IMR-90 (cell line): ENCODE measurements around the gene PAAF1. TPM values are rescaled to one million over a fixed set of nuclear protein-coding genes. Genes with fewer than 3 reads are reported as not detected.

Experiments used
- ATAC-seq: fragments of 200-7000 bp; cut with Tn5 transposase; 2 replicates; pipeline ENCODE4 v1.9.1; 2020; ENCODE audit warnings: low read depth, mild to moderate bottlenecking, moderate library complexity
- BruUV-seq: library from RNA; stranded (reverse); fragments of 400-500 nt; replicated peaks from 2 replicates; lab custom pipeline; 2021; lab: Mats Ljungman, UMichigan
- CTCF ChIA-PET: fragments of 300-600 bp; formaldehyde crosslinking; extraction: SDS; loops from one replicate; lab custom pipeline; 2021; ENCODE audit warnings: antibody characterized with exemption; lab: Yijun Ruan, JAX
- POLR2A ChIA-PET: fragments of 300-600 bp; sonication (Branson Sonifier 250); formaldehyde crosslinking; loops from one replicate; lab custom pipeline; 2022; ENCODE audit warnings: antibody characterized with exemption; ENCODE audit not compliant: unreplicated experiment; lab: Charles Lee
- DNase-seq: peaks from one replicate; pipeline ENCODE4 v3.0.0; 2013
- H2AFZ ChIP-seq: replicated peaks from 2 replicates; pipeline ENCODE3; 2013; ENCODE audit warnings: low read length, mild to moderate bottlenecking; ENCODE audit not compliant: poor library complexity
- H2AK5ac ChIP-seq: 2 replicates; pipeline ENCODE4 v1.6.1; 2013; ENCODE audit warnings: low read depth, low read length, inconsistent platforms
- H2AK9ac ChIP-seq: replicated peaks from 2 replicates; pipeline ENCODE3; 2013; ENCODE audit warnings: mild to moderate bottlenecking, low read depth, low read length, moderate library complexity; ENCODE audit not compliant: poor library complexity
- H2BK120ac ChIP-seq: 2 replicates; pipeline ENCODE4 v1.6.1; 2013; ENCODE audit warnings: low read depth, low read length, inconsistent platforms
- H2BK15ac ChIP-seq: 3 replicates; pipeline ENCODE4 v1.6.1; 2013; ENCODE audit warnings: low read depth, low read length, inconsistent platforms
- H2BK20ac ChIP-seq: 2 replicates; pipeline ENCODE4 v1.6.1; 2013; ENCODE audit warnings: low read depth, mild to moderate bottlenecking, inconsistent platforms, low read length, moderate library complexity
- H2BK5ac ChIP-seq: 2 replicates; pipeline ENCODE4 v1.6.1; 2013; ENCODE audit warnings: mild to moderate bottlenecking, low read depth, low read length, inconsistent platforms; ENCODE audit not compliant: poor library complexity, severe bottlenecking
- H3K14ac ChIP-seq: replicated peaks from 2 replicates; pipeline ENCODE4 v1.6.1; 2013; ENCODE audit warnings: low read depth, low read length, inconsistent platforms
- H3K18ac ChIP-seq: 2 replicates; pipeline ENCODE4 v1.6.1; 2013; ENCODE audit warnings: low read depth, low read length, control low read depth
- H3K23ac ChIP-seq: 2 replicates; pipeline ENCODE4 v1.6.1; 2013; ENCODE audit warnings: low read depth, low read length, inconsistent platforms
- H3K27ac ChIP-seq: 2 replicates; pipeline ENCODE4 v1.5.1; 2013; ENCODE audit warnings: mild to moderate bottlenecking, control low read depth, low read length; ENCODE audit not compliant: insufficient read depth
- H3K27me3 ChIP-seq: 2 replicates; pipeline ENCODE4 v1.6.1; 2013; ENCODE audit warnings: low read length; ENCODE audit not compliant: control insufficient read depth, insufficient read depth
- H3K36me3 ChIP-seq: 2 replicates; pipeline ENCODE4 v1.6.1; 2013; ENCODE audit warnings: low read length, mixed read lengths; ENCODE audit not compliant: control insufficient read depth, insufficient read depth
- H3K4ac ChIP-seq: 2 replicates; pipeline ENCODE4 v1.6.1; 2013; ENCODE audit warnings: low read depth, low read length, inconsistent platforms
- H3K4me1 ChIP-seq: 2 replicates; pipeline ENCODE4 v1.6.1; 2013; ENCODE audit warnings: low read length, mixed read lengths; ENCODE audit not compliant: control insufficient read depth, insufficient read depth
- H3K4me2 ChIP-seq: 2 replicates; pipeline ENCODE4 v1.6.1; 2013; ENCODE audit warnings: low read depth, mild to moderate bottlenecking, control low read depth, low read length, moderate library complexity
- H3K4me3 ChIP-seq: 2 replicates; pipeline ENCODE4 v1.5.1; 2013; ENCODE audit warnings: low read depth, mild to moderate bottlenecking, control low read depth, low read length, moderate library complexity; ENCODE audit not compliant: insufficient read depth
- H3K56ac ChIP-seq: 2 replicates; pipeline ENCODE4 v1.6.1; 2013; ENCODE audit warnings: low read length, inconsistent platforms; ENCODE audit not compliant: insufficient read depth; ENCODE audit errors: extremely low read depth
- H3K79me1 ChIP-seq, 2 experiments: 2 replicates each; pipeline ENCODE4 v1.6.1; 2013; ENCODE audit warnings: low read length in 2 of 2, inconsistent platforms in 1 of 2, low read depth in 1 of 2
- H3K9ac ChIP-seq: 2 replicates; pipeline ENCODE4 v1.6.1; 2013; ENCODE audit warnings: low read depth, low read length, control low read depth
- H3K9me1 ChIP-seq: 2 replicates; pipeline ENCODE4 v1.6.1; 2013; ENCODE audit warnings: low read length, inconsistent platforms; ENCODE audit not compliant: insufficient read depth
- H3K9me3 ChIP-seq: 2 replicates; pipeline ENCODE4 v1.6.1; 2013; ENCODE audit warnings: low read length; ENCODE audit not compliant: control insufficient read depth, insufficient read depth
- H4K20me1 ChIP-seq: 2 replicates; pipeline ENCODE4 v1.6.1; 2013; ENCODE audit warnings: low read length, inconsistent platforms; ENCODE audit not compliant: insufficient read depth
- H4K5ac ChIP-seq: 2 replicates; pipeline ENCODE4 v1.6.1; 2013; ENCODE audit warnings: mild to moderate bottlenecking, low read depth, low read length, control low read depth
- H4K8ac ChIP-seq, 2 experiments: 2 replicates each; pipeline ENCODE4 v1.6.1; 2013; ENCODE audit warnings: low read depth in 2 of 2, low read length in 2 of 2, control low read depth in 1 of 2, inconsistent platforms in 1 of 2
- H4K91ac ChIP-seq: 2 replicates; pipeline ENCODE4 v1.6.1; 2013; ENCODE audit warnings: low read depth, low read length, inconsistent platforms; ENCODE audit not compliant: insufficient read depth
- ELK1 ChIP-seq: fragments of 150-350 bp; IDR thresholded peaks from 2 replicates; pipeline ENCODE4 v1.6.1; 2016; ENCODE audit warnings: low read depth, mild to moderate bottlenecking, low read length, moderate library complexity, borderline replicate concordance
- FOS ChIP-seq: fragments of 150-350 bp; IDR thresholded peaks from 2 replicates; pipeline ENCODE4 v1.6.1; 2016; ENCODE audit warnings: low read depth, low read length
- MAFK ChIP-seq: IDR thresholded peaks from 2 replicates; pipeline ENCODE4 v1.6.1; 2012; ENCODE audit warnings: low read depth, low read length, improper control_type of control experiment
- MAZ ChIP-seq: IDR thresholded peaks from 2 replicates; pipeline ENCODE4 v1.6.1; 2012; ENCODE audit warnings: low read depth, mild to moderate bottlenecking, low read length, improper control_type of control experiment, moderate library complexity, borderline replicate concordance
- POLR2A ChIP-seq: IDR thresholded peaks from 2 replicates; pipeline ENCODE4 v1.6.1; 2012; ENCODE audit warnings: mild to moderate bottlenecking, low read depth, low read length
- RAD21 ChIP-seq: IDR thresholded peaks from 2 replicates; pipeline ENCODE4 v1.6.1; 2012; ENCODE audit warnings: low read length, improper control_type of control experiment
- WGBS, 2 experiments: methylation state at CpG; one replicate each; pipeline versions ENCODE4 v1.1.5 to v1.1.7; 2013; ENCODE audit warnings: missing lambda C conversion rate in 2 of 2; ENCODE audit not compliant: insufficient read length in 1 of 2; ENCODE audit errors: extremely low coverage in 2 of 2; 5-methylcytosine and 5-hydroxymethylcytosine counted together
- dilution Hi-C: fragments of 300-500 bp; cut with HindIII; formaldehyde crosslinking; loops from one replicate; pipeline ENCODE4 v1.14.3; 2018; ENCODE audit warnings: low sequenced_read_pairs; ENCODE audit not compliant: unreplicated experiment
- in situ Hi-C: fragments of 300-500 bp; cut with MboI; formaldehyde crosslinking; loops from 3 replicates; pipeline ENCODE4 v1.14.3; 2019; ENCODE audit warnings: low sequenced_read_pairs, inconsistent platforms, mixed read lengths
- intact Hi-C: fragments of 100-400 bp; cut with micrococcal nuclease; formaldehyde crosslinking; loops from 2 replicates; pipeline ENCODE4 v1.10.0; 2022
- polyA plus RNA-seq, 3 experiments: library from polyadenylated mRNA; depleted of rRNA; stranded (reverse); fragments of >200 nt; gene quantifications; 2 replicates each; pipeline ENCODE4 v1.2.3, GENCODE V29; 2012; ENCODE audit warnings: low replicate concordance in 1 of 3
- total RNA-seq: library from RNA; depleted of rRNA; stranded (reverse); fragments of >200 nt; gene quantifications from 2 replicates; pipeline ENCODE4 v1.2.3, GENCODE V29; 2012

The PAAF1 gene
- total and polyA plus RNA-seq, 2 of the 4 experiments (the other 2 are of a cell fraction) = 15.1 to 16.4 TPM

- 100% methylated on average over 2 of the region's 4 CpGs; no CpG with 5 or more reads in 1 of the 2 experiments for WGBS, 2 experiments
- Histone ChIP-seq H2BK15ac (no peak overlapping the region), H3K14ac (no peak overlapping the region), H3K9me3 (no peaks in the 10 kb centered on the region), H3K23ac (no peak overlapping the region), H4K91ac (no peak overlapping the region), H2BK5ac (no peak overlapping the region), H4K5ac (no peak overlapping the region), H3K27ac (no peak overlapping the region), H3K4ac (no peak overlapping the region), H3K18ac (no peak overlapping the region), H2BK120ac (no peak overlapping the region), H2AK9ac (no peak overlapping the region), H4K8ac (no peak overlapping the region), H3K4me3 (no peak overlapping the region), H3K4me2 (no peak overlapping the region), H3K36me3 (peaks cover 32% of the 10 kb centered on the region), H3K4me1 (no peaks in the 10 kb centered on the region), H2AFZ (no peak overlapping the region), H2AK5ac (no peak overlapping the region), H2BK20ac (no peak overlapping the region), H3K79me1 (0 out of 4 replicates have a peak, but pooled peaks cover 0 to 2% of the 10 kb centered on the region in 2 experiments), H3K9me1 (no peaks in the 10 kb centered on the region), H4K20me1 (no peaks in the 10 kb centered on the region), H3K56ac (no peak overlapping the region), H3K27me3 (no peaks in the 10 kb centered on the region), H3K9ac (no peak overlapping the region)
- in situ Hi-C loops = no loop called here
- TF ChIP-seq RAD21 (no peak), ELK1 (no peak), MAFK (peak; percentile 14; the same call in 1 of the 2 replicates), POLR2A (no peak), MAZ (no peak), FOS (no peak)
- POLR2A ChIA-PET = no interaction called here
- intact Hi-C loops = no loop called here
- ATAC-seq (no peak), DNase-seq (no peak)
- no TSS peak for BruUV-seq
- CTCF ChIA-PET = interaction anchor here (0.7 kb wide), 1 partner anchor 10 kb away, joined by 9 read pairs; no protein-coding TSS in a partner anchor
- dilution Hi-C loops = no loop called here
Measured at GRCh38 chr11:73921180-73921579, 44.4 kb downstream of the PAAF1 start.
